Fibroblast of gingiva (primary cell): Measurements from ENCODE around the gene FAM149B1.
"Not testable (repeated sequence)": the region's sequence is repeated elsewhere in the genome, so short reads cannot be mapped to it uniquely, and the experiment has no call there.

Source experiments
- DNase-seq: peaks from one replicate; pipeline ENCODE4 v3.0.0-alpha.2; 2011; ENCODE audit warnings: low read depth

Gene FAM149B1

DNA sequence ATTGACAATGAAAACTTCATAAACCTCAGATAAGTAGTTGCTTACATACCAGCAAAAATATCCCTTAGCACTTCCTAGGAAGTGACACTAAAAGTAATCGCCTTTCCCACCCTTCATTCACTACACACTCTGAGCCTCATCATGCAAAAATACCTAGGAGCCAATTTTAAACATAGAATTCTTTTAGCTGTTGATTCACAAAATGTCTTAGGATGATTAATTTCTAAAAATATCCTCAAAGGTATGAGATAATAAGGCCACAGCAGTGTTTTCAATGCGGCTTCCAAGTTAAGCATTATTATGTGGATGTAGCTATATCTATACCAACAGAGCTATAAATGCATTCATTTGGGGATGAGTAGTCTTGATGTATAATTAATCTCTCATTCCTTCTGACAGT lies 66.0 kb downstream of the FAM149B1 start:
- DNase-seq, result no peak

DNA sequence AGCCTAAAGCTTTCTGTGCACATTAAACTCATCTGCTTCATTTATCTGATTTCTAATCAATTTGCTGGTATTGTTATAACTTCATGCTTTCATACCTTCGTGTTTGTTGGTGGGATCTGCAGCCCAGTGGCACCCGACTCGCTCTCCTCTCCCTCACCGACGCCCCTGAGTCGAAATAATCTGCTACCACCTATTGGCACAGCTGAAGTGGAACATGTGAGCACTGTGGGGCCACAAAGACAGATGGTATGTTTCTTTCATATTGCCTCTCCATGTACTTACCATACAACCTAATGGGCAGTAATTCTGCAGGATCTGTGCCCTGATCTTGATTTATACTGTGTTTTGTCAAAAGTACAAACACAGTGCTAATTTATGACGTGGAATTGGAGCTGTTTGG lies 66.8 kb downstream of the FAM149B1 start:
- DNase-seq, result no peak

DNA sequence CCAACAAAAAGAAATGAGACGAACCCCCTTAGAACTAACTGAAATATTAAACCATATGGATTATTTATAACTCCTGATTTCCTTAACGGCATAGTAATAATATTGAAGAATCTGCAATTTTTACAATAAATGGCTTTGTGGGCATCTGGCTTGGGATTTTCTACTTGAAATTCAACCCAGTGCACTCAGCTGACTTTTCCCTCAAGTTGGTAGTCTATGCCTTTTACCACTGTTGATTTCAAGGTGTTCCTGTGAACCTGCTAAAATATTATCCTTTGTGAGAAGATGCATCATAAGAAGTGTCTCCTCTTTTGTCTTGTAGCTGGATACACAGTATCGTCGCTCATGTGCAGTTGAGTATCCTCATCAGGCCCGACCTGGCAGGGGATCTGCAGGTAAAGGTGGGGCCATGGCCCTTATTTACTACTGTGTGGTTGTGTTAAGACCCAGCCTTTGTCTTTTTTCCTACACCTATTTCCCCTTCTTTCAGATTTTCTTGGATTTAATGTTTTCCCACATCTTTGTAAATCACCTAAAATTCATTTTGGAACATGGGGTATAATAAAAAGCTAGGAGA lies 71.2 kb downstream of the FAM149B1 start:
- DNase-seq, result no peak

DNA sequence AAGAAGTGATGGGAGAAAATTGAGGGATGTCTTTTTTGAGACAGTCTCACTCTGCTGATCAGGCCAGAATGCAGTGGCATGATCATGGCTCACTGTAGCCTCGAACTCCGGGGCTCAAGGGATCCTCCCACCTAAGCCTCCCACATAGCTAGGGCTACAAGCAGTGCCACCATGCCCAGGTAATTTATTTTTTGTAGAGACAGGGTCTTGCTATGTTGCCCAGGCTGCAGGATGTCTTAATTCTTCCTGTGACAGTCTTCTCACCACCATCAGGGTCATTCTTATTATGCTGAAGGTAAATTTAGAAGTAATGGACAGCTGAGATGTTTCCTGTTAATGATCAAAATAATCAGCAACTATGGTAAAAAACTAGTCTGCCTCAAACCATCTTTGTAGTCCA lies 72.0 kb downstream of the FAM149B1 start:
- no peak for DNase-seq

DNA sequence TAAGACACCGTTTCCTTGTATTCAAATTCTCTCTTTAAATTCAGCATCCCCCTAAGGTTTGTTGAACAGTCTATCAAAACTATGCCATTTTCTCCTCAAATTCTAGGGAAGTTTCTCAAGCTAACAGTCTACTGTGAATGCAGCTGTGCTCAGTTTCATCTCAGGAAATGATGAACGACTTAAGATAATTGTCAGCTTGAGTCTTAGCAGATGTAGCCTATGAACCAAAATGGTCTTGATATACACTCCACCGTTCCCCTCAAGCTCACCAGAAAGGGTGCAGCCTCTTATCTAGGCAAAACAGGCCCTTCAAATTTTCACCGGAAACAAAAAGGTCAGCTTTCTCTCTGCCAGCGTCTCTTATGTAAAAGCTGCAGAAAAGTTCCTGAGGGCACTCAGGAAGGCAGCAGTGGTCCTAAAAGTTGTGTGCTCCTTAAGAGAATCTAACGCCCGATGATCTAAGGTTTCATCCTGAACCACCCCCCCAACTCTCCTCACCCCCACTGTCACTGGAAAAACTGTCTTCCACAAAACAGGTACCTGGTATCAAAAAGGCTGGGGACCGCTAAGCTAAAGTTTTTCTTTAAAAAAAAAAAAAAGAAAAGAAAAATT lies 77.1 kb downstream of the FAM149B1 start:
- DNase-seq, result no peak

DNA sequence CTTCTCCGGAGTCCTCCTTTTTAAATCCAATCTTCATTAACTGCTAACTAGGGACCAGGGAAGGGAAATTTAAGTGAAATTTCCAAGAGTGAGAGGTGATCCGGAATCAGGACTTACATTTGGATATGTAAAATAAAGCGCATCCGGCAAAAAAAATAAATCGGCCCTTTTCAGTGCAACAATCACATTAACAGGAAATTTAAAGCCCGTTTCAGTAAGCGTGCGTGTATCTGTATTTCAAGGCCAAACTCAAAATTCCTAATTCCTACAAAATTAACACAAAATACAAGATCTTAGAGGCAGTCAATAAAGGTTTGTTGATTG lies 78.4 kb downstream of the FAM149B1 start:
- no peak for DNase-seq

DNA sequence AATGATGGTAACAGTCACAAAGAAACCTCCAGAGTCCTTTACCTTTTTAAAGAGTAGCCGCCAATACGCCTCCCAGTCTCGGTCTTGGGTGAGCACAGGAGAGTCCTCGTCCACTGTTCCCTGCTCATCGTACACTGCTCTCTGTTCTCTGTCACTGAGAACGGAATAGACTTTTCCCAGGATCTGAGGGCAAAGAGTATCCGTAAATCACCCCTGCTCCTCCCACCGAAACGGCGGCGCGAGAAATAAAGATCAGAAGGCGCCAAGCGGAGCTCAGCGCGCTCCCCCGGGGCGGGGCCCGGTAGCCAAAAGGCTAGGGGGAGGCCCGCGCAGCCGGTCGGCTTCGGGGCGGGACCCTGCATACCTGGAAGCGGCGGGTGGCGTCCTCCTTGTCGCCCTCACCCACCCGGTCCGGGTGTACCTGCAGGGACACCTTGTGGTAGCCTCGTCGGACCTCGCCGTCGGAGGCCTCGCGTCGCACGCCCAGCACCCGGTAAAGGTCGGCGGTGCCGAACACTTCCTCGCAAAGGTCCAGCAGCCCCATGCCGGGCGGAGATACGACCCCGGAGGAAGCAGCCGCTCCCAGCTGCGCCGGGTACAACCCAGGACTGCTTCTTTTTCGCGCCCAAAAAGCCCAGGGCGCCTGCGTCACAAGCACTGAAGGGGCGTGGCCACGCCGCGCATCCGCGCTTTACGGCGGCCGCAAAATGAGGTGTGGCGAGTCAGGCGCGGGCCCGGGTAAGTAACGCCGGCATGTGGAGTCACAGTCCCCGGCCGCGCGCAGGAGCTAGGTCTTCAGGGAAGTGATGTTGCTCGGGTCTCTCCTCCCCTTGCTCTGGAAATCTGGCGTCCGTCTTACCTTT lies 79.0 kb downstream of the FAM149B1 start, which contains the start of gene DNAJC9:
DNAJC9 (minus strand) TSS at position 610 of the 863 bp plus-strand sequence; CDS start at position 544, 66 bp downstream.
- peak; percentile 92 for DNase-seq

DNA sequence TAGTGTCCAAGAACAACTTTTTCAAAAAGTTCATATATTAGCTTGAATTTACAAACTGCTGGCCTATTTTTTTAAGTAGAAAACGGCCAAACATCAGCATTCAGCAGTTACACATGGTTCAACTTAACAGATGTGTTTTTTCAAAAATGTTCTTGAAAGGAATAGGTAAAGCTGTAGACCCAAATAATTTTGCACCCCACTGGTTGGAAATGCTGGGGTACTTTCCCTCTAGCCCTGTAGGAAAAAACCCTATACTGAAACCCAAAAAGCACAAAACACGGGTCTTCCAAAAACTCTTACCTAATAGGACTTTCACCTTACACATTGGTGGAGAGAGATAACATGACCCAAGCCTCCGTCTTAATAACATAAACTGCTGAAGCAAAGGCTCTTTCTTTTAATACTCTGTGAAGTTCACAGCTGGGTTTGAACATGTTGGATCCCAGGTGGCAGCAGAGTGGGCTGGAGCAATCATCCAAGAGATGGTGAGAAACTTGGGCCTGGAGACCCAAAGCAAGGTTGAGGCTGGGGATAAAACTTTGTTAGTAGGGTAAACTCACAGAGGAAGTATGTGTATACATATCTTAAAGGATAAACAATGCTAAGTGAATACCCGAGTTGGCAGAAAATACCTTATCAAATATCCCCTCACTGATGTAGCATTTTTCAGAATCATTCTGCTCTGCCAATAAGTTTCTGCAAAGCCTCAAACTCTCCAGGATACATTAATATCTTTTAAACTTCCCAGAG lies 79.8 kb downstream of the FAM149B1 start:
- no peak for DNase-seq

DNA sequence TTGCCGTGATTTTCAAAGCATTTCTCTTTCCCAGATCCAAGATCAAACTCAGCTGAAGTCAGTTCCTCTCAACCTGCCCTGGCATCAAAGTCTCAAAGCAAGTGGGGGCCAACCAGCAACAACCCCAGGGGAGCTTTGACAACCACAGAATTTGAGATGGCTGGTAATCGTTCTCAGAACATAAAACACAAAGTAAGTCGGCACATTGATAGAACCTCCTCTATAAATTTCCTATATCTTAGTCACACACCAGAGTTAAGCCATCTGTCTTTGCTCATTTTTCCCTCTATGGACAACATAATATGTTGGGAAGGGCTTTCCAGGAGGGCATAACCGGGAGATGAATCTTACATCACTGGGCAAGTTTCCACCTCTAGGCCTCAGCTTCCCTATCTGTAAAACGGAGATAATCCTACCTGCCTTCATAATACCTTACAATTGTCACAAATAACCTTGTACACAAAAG lies 80.4 kb downstream of the FAM149B1 start:
- DNase-seq, result no peak

DNA sequence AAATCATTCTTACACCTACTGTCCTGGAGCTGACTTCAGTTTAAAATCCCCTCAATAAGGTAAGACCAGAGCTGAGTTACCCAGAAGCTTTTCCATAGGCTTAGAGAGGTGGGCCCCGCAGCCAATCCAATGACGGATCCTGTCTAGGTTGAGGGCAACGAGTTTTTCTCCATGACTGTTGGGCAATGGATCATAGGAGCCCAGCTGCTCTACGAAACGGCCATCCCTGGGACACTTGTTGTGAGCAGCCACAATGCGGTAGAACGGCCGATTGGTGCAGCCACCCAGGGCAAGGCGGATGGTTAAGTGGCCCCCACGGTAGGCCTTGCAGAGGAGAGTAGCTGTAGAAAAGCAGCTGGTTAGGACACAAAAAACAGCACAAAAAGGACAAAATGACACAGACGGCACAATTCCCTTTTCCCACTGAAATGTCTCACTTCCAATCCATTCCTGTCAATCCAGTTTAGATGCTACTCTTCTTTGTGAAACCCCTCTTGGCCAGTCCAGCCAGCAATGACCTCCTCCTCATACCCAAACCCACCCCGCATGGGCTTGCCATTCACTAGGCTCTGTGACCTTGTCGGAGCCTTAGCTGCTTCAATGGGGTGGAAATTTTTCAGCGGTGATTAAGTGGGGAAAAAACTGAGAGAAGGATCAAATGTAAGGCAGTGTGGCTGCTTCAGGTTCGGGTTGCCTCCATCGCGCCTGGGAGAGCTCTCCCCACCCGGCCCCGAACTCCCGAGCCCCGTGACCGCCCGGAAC lies 83.9 kb downstream of the FAM149B1 start:
- DNase-seq, result no peak

DNA sequence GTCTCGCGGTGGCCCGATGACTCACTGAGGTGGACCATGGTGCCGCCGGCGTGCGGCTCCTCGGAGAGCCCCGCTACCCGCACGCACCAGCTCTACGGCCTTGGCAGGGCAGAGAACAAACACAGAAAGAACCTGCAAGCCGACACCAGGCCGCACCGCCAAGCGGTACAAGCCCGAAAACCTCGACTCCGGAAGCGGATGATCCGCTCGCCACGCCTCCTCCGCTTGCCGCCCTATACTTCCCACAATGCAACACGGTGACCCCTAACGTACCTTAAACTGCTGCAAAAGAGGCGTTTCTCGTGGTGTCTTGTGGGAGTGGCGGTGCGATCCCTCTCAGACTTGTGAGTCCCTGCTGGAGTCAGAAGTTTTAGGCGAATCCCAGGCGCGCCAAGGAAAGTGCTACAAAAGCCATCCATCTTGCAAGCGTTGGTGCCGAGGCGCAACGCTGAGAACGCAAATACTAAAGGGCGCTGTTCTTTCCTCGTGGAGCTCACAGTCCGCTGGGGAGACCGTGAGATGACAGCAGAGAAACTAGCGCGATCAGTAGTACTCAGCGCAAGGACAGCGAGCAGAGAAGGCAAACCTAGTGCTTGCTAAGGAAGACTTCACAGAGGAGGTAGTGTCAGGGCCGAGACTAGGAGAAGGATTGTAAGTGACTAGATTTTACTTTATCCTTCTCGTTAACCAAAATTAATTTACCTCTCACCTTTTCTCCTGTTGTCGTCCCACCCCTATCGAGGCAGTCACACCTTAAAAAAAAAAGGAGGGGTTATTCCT lies 84.7 kb downstream of the FAM149B1 start, which contains the start of gene MRPS16:
MRPS16 (minus strand) TSS at position 200 of the 780 bp plus-strand sequence; CDS start at position 38, 162 bp downstream.
- DNase-seq, result peak; percentile 96

DNA sequence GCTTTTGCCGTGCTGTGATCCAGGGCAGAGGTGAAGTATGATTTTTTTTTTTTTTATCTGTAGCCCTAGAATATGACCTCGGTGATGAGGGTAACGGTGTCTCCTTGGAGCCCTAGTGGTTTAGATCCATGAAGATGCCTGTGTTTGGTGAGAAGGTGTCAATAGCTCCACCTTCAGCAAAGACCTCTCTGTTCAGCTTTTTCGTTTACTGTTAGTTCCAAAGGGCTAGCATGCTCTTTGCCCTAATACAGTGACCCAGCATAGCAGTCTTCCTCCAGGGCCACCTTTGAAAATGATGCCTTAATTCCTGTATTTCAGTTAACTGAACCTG lies 85.3 kb downstream of the FAM149B1 start:
- no peak for DNase-seq

DNA sequence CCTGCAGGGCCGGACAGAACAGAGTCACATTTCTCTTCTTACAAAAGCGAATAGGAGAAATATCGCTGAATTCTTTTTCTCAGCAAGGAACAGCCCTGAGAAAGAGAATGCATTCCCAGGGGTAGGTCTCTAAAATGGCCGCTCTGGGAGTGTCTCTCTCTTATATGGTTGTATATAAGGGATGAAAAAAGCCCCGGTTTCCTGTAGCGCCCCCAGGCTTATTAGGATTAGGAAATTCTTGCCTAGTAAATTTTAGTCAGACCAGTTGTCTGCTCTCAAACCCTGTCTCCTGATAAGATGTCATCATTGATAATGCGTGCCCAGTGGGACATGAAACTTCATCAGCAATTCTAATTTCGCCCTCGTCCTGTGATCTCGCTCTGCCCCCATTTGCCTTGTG lies 90.7 kb downstream of the FAM149B1 start:
- DNase-seq, result not testable (repeated sequence)

DNA sequence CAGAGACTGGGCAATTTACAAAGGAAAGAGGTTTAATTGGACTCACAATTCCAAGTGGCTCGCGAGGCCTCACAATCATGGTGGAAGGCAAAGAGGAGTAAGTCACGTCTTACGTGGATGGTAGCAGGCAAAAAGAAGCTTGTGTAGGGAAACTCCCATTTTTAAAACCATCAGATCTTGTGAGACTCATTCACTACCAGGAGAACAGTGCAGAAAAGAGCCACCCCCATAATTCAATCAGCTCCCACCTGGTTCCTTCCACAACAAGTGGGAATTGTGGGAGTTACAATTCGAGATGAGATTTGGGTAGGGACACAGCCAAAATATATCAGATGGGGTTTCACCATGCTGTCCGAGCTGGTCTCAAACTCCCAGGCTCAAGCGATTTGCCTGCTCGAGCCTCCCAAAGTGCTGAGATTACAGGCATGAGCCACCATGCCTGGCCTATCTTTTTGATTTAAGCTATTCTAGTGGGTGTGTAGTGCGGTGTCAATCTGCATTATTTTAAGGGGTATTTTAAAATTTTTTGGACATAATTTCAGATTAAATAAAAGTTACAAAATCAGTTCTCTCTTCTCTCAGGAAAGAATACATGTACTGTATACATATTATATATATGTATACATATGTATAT lies 93.6 kb downstream of the FAM149B1 start:
- no peak for DNase-seq

DNA sequence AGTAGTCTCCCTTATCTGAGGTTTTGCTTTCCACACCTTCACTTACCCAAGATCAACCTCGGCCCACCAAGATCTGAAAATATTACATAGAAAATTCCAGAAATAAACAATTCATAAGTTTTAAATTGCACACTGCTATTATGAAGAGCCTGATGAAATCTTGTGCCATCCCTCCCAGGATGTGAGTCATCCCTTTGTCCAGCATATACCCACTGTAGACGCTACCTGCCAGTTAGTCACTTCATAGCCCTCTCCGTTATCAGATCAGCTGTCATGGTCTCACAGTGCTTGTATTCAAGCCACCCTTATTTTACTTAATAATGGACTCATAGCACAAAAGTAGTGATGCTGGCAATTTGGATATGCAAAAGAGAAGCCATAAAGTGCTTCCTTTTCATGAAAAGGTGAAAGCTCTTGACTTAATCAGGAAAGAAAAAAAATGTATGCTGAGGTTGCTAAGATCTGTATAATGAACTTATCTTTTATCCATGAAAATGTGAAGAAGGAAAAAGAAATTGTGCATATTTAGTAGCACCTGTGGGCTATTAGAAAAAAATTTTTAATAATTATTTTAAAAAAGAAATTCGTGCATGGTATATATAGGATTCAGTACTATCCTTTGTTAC lies 94.3 kb downstream of the FAM149B1 start:
- DNase-seq, result peak; percentile 80

DNA sequence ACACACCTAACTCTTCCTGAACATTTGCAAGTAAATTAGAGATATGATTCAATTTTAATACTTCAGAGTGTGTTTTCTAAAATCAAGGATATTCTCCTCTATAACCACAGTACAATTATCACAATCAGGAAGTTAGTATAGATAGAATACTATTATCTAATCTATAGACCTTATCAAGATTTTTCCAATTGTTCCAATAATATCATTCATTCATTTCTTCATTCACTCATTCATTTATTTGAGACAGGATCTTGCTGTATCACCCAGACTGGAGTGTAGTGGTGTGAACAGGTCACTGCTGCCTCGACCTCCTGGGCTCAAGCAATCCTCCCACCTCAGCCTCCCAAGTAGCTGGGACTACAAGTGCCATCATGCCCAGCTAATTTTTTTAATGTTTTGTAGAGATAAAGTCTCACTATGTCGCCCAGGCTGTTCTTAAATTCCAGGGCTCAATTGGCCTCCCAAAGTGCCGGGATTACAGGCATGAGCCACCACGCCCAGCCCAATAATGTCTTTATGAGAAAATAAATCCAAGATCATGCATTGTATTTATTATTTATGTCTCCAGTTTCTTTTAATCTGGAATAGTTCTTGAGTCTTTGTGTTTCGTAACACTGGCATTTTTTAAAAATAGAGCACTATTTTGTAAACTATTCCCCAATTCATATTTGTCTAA lies 95.1 kb downstream of the FAM149B1 start:
- DNase-seq, result no peak

DNA sequence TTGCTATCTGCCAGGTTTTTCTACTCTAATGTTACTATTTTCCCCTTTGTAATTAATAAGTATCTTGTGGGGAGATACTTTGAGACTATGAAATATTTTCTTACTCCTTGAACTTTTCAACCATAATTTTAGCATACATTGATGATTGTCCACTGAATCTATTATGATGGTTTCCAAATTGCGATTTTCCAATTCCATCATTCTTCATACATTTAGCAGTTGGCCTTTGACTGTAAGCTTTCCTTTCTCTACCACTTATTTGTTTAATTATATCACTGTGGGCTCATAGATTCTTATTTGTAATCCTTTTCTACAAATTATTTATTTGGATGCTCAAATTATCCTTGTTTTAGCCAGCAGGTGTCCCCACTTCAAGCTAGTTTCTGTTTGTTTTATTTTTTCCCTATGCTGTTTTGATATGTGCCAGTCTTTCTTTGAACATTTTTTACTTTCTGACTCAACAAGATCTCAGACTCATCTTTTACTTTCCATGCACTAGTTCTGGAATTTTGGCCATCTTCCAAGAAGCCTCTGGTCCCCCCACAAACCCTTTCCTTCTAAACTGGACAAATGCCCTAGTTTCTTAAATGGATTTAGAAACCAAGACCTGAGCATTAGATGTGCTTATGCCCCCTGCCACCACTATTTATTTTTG lies 95.9 kb downstream of the FAM149B1 start:
- peak; percentile 23 for DNase-seq

DNA sequence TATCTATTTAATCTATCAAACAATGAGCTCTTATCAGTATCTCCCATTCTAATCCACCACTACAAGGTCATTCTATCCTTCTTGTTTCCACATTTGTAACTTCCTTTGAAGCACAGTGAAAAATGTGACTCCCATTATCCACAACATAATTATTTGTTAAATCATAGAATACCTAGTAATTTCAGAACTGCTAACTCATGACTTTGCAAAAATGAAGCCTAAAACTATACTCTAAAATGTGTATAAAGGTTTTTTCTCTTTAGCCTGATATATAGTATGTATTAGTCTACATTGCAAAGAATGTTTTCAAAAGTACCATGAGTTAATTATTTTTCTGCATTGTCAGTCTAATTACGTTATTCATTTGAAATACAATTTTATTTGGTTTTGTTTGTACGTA lies 96.5 kb downstream of the FAM149B1 start:
- DNase-seq, result no peak

DNA sequence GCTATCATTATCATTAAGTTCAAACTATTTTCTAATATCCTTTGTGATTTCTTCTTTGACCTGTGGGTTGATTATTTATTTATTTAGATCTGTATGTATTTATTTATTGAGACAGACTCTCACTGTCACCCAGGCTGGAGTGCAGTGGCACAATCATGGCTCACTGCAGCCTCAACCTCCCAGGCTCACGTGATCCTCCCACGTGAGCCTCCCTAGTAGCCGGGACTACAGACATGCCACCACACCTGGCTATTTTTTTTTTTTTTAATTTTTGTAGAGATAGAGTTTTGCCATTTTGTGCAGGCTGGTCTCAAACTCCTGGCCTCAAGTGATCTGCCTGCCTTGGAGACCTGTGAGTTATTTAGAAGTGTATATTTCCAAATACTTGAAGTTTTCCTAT lies 113.2 kb downstream of the FAM149B1 start:
- DNase-seq, result no peak
